Measurements from ENCODE around the gene KIF3C.
A peak's percentile ranks its signal among the peaks of the same experiment; 100 is the strongest.
"Not testable (repeated sequence)": the region's sequence is repeated elsewhere in the genome, so short reads cannot be mapped to it uniquely, and the experiment has no call there.

KIF3C gene

DNA sequence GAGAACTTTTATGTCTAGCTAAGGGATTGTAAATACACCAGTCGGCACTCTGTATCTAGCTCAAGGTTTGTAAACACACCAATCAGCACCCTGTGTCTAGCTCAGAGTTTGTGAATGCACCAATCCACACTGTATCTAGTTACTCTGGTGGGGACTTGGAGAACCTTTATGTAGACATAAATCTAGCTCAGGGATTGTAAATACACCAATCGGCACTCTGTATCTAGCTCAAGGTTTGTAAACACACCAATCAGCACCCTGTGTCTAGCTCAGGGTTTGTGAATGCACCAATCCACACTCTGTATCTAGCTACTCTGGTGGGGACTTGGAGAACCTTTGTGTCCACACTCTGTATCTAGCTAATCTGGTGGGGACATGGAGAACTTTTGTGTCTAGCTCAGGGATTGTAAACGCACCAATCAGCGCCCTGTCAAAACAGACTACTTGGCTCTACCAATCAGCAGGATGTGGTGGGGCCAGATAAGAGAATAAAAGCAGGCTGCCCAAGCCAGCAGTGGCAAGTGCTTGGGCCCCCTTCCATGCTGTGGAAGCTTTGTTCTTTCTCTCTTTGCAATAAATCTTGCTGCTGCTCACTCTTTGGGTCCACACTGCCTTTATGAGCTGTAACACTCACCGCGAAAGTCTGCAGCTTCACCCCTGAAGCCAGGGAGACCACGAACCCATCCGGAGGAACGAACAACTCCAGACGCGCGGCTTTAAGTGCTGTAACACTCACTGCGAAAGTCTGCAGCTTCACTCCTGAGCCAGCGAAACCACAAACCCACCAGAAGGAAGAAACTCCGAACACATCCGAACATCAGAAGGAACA, 66.1 kb downstream of the KIF3C start:
- not testable (repeated sequence) for DNase-seq (ENCODE audit: low spot score)

DNA sequence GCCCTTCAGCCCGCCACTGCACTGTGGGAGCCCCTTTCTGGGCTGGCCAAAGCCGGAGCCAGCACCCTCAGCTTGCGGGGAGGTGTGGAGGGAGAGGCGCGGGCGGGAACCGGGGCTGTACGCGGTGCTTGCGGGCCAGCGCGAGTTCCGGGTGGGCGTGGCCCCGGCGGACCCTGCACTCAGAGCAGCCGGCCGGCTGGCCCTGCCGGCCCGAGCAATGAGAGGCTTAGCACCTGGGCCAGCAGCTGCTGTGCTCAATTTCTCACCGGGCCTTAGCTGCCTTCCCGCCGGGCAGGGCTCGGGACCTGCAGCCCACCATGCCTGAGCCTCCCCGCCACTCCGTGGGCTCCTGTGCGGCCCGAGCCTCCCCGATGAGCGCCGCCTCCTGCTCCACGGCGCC, 66.9 kb downstream of the KIF3C start:
- not testable (repeated sequence) for DNase-seq (ENCODE audit: low spot score)

DNA sequence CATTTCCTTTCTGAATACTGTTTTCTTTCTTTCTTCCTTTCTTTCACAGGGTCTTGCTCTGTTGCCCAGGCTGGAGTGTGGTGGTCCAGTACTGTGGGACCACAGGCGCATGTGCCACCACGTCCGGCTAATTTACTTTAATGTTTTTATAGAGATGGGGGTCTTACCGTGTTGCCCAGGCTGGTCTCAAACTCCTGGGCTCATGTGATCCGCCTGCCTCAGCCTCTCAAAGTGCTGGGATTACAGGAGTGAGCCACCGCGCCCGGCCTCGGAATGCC, 68.7 kb downstream of the KIF3C start:
- not testable (repeated sequence) for DNase-seq (ENCODE audit: low spot score)

DNA sequence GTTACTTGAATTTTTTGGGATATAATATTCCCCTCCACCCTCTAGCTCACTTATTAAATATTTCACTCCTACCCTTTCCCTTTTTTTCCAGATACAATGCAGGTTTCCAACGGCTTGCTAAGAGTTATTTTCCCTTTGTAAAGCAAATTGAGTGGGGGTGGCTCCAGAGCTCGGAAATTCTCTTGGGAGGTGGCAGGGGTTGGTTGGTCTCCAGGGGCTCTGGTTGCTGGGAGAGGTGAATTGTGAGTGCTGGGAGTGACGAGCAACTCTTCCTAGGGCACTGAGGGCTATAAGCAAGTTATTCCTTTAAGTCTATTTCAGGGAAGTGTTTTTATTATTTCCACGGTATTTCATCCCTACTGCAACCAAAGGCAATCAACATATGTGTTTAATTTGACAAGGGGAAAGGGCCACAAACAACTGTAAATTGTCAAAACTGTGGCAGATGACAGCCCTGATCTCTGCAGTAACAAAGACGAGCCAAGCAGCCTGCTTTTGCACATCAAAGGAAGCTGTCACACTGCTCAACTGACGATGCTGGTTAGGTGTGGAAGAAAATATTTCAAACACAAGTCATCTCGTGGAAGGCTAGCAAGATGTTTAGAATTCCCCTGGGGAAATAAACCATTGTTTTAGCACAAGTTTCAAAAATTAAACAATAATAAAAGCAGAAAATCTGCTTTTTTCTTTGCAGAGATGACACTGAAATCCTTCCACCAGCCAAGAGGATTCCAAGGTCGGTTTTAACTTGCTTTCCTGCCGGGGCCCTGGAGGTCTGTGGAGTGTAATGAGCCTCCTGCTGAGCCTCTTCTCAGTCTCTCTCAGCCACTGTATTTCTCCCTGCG, 69.2 kb downstream of the KIF3C start:
- no peak for DNase-seq (ENCODE audit: low spot score)

DNA sequence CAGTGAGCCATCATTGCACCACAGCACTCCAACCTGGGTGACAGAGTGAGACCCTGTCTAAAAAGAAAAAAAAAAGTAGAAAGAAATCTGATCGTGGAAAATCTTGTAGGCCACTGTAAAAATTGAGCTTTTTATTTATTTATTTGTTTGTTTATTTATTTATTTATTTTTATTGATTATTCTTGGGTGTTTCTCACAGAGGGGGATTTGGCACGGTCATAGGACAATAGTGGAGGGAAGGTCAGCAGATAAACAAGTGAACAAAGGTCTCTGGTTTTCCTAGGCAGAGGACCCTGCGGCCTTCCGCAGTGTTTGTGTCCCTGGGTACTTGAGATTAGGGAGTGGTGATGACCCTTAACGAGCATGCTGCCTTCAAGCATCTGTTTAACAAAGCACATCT, 72.7 kb downstream of the KIF3C start:
- DNase-seq (ENCODE audit: low spot score): not testable (repeated sequence)

DNA sequence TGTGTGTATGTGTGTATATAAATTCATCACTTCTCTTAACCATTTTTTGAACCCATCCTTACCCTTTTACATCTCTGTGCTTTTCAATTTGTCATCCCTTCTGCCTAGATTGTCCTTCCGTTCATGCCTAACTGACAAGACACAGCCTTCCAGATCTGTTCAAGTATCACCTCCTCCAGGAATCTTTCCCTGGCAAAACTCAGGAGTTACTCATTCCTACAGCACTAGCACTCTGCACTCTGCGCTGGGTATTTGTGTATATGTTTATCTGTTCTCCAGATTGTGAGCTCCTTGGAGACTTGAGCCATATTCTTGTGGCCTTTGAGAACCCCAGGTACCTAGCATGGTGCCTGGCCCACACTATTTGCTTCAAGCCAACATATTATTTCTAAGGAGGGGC, 77.2 kb downstream of the KIF3C start:
- no peak for DNase-seq (ENCODE audit: low spot score)

DNA sequence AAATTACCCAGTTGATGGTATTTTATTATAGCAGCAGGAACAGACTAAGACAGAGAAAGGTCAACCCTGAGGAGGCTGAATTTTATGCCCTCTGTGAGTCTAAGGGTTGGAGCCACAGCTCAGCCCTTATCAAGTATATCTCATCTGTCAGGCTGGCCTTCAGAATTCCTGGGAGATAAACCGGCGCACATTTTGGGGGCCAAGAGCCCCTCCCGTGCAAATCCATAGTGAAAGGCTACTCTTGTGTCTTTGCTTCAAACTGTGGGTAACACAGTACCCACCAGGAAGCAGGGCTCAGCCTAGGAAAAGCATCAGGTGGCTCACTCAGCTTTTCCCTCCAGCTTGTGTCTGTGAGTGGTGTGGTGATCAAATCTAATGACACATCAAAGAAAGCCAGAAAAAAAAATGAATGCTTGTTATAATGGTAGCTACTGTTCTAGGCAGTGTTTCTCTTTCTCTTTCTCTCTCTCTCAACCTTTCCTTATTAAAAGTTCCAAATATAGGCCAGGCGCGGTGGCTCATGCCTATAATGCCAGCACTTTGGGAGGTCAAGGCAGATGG, 79.0 kb downstream of the KIF3C start:
- DNase-seq (ENCODE audit: low spot score): no peak

DNA sequence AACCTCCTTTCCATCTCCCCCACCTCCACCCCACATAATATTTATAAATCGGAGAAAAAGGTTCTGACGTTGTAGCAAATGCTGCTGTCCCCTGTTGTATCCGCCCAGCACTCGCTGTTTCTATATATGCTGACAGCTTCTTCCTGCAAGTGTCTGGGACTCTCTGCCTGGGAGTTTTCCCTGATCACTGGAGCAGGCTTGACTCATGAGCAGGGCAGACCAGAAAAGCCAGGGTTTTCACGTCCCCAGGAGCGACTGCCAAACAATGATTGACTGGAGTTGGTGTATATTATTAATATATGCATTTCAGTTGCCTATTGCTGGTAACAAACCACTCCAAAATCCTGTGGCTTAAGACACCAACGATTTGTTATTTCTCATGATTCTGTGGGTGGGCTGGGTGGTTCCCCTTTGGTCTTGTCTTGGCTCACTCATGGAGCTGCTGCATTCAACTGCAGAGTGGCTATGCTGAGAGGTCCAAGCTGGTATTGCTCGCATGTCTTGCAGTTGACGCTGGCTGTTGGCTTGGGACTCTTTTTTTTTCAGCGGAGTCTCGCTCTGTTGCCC, 82.8 kb downstream of the KIF3C start:
- DNase-seq (ENCODE audit: low spot score): no peak

DNA sequence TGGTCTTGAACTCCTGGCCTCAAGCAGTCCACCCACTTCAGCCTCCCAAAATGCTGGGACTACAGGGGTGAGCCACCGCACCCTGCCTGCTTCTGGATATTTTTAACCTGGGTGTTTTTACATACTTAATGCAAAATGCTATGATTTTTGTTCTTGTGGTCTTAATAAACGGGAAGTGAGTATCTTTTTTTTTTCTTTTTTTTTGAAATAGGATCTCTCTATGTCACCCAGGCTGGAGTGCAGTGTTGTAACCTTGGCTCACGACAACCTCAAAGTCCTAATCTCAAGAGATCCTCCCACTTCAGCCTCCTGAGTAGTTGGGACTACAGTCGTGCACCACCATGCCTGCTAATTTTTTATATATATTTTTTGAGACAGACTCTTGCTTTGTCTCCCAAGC, 84.8 kb downstream of the KIF3C start:
- no peak for DNase-seq (ENCODE audit: low spot score)

DNA sequence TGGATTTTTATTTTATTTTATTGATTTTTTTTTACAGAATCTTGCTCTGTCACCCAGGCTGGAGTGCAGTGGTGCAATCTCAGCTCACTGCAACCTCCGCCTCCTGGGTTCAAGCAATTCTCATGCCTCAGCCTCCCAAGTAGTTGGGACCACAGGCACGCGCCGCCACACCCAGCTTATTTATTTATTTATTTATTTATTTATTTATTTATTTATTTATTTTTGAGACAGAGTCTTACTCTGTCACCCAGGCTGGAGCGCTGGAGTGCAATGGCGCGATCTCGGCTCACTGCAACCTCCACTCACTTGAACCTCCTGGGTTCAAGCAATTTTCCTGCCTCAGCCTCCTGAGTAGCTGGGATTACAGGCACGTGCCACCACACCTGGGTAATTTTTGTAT, 86.0 kb downstream of the KIF3C start:
- DNase-seq (ENCODE audit: low spot score): not testable (repeated sequence)

DNA sequence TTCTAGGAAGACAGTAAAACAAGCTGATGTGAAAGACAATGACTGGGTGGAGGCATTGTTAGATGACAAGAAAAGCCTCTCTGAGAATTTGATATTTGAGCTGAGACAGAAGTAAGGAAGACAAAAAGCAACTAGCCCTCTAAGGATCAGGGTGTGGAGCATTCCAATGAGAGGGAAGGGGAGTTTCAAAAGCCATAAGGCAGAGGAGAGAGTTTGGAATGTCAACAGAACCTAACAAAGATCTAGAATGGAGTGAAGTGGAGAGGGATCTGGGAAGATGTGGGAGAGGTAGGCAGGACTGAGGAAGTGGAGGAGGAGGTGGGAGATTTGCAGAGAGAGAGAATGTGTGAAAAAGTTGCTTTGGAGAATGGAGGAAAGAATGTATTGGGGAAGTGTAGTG, 86.7 kb downstream of the KIF3C start:
- DNase-seq (ENCODE audit: low spot score): no peak

DNA sequence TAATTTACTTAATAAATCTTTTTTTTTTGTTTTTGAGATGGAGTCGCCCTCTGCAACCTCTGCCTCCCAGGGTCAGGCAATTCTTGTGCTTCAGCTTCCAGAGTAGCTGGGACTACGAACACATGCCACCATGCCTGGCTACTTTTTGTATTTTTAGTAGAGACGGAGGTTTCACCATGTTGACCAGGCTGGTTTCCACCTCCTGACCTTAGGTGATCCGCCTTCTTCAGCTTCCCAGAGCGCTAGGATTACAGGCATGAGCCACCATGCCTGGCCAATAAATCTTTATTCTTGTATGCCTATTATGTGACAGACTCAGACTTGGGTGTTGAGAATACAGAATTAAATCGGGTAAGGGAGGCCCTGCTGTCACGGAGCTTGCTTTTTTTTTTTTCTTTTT, 87.3 kb downstream of the KIF3C start:
- no peak for DNase-seq (ENCODE audit: low spot score)

DNA sequence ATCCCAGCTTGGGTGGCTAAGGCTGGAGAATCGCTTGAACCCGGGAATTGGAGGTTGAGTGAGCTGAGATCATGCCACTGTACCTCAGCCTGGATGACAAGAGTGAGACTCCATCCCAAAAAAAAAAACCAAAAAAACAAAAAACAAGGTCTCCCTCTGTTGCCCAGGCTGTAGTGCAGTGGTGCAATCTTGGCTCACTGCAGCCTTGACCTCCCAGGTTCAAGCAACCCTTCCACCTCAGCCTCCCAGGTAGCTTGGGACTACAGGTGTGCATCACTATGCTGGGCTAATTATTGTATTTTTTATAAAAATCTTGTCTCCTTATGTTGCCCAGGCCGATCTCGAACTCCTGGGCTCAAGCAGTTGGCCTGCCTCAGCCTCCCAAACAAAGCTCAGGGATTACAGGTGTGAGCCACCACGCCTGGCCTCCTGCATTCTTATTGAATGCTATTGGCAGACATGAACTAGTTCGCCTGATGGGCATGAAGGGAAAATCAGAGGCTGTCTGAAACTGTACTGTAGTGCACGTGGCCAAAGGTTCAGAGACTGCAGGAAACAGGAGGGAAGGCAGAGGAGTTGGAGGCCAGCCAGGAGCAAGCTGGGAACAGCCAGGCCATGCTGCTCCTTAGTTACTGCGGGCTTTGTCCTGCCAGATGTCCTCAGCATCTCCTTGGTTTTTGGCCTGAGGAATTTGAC, 88.0 kb downstream of the KIF3C start:
- no peak for DNase-seq (ENCODE audit: low spot score)

DNA sequence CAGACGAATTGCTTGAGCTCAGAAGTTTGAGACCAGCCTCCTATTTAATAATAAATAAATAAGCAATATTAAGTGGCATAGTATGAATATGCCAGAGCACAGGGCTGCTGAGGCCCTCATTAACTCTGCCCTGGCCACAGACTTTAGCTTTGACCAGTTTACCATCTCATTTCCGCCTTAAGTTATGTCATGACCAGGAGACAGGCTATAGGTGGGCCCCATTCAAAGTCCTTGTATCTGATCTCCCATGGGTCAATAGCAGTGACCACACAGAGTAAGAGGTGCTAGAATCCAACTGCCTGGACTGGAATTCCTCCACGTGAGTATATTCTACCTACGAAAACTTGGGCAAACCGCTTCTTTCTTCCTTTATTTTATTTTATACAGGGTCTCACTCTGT, 90.6 kb downstream of the KIF3C start:
- no peak for DNase-seq (ENCODE audit: low spot score)

DNA sequence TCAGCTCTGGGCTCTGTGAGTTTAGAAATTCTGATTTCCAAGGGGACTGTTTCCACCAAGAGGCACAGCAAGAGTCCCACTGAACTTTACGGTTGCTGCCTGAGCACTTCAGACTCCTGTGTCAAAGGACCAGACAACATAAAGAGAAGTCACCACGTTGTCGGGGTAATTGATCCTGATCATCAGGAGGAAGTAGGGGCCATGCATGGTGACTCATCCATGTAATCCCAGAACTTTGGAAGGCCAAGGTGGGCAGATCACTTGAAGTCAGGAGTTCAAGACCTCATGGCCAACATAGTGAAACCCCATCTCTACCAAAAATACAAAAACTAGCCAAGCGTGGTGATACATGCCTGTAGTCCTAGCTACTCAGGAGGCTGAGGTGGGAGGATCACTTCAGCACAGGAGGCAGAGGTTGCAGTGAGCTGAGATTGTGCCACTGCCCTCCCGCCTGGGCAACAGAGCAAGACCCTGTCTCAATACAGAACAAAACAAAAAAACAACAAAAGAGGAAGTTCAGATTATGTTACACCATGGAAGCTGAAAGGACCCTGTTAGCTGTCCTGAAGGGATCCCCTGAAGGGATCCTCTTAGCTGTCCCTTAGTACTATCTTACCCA, 94.6 kb downstream of the KIF3C start:
- DNase-seq (ENCODE audit: low spot score): no peak

DNA sequence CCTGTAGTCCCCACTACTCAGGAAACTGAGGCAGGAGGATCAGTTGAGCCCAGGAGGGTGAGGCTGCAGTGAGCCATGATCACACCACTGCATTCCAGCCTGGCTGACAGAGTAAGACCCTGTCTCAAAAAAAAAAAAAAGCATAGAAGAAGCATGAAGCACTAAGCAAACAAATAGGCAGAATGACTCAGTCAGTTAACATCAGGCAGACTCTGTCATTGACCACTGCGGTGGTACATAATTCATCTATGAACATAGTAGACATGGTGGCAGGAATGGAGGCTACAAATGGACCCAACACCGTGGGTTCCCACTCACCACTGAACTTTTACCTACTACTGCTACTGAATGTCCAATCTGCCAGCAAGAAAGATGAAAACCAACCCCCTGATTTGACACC, 96.4 kb downstream of the KIF3C start:
- DNase-seq (ENCODE audit: low spot score): no peak

DNA sequence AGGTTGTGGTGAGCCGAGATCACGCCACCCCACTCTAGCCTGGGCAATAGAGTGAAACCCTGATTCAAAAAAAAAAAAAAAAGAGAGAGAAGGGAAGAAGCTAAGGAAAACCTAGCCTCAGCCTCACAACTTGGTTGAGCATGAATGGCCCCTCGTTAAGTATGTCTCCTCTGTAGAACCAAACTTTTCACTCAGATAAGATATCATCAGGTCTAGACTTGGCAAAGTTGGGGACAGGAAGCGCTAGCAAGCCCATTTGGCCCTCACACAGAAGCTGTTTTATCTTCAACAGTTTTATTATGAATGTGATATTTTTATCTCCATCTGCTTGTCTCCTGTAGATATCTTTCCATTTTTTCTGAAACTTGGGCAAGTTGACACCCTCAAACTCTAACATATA, 100.5 kb downstream of the KIF3C start:
- no peak for DNase-seq (ENCODE audit: low spot score)

DNA sequence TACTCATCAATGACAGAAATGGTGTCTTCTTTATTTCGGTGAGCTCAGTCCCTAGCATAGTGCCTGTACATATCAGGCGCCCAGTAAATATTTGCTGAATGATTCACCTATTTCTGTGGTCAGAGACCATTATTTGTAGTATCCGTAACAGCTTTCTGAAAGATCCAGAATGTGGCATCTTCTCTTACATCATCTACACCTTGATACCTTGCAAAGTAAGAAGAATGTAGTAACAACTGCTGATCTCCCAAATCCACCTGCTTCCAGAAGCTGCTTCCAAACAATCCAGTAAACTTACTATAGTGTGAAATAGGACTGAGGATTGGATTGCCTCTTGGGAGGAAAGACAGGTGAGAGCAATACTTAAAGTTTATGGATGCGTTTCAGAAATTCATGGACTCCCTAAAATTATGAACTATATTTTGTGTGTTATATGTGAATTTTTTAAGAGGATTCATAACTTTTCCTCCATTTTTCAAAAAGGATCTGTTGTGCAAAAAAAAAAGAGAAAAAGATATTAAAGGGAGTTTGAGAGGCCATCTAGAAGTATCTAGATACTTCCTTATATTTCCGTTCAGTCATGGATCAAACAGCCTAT, 103.1 kb downstream of the KIF3C start:
- no peak for DNase-seq (ENCODE audit: low spot score)

DNA sequence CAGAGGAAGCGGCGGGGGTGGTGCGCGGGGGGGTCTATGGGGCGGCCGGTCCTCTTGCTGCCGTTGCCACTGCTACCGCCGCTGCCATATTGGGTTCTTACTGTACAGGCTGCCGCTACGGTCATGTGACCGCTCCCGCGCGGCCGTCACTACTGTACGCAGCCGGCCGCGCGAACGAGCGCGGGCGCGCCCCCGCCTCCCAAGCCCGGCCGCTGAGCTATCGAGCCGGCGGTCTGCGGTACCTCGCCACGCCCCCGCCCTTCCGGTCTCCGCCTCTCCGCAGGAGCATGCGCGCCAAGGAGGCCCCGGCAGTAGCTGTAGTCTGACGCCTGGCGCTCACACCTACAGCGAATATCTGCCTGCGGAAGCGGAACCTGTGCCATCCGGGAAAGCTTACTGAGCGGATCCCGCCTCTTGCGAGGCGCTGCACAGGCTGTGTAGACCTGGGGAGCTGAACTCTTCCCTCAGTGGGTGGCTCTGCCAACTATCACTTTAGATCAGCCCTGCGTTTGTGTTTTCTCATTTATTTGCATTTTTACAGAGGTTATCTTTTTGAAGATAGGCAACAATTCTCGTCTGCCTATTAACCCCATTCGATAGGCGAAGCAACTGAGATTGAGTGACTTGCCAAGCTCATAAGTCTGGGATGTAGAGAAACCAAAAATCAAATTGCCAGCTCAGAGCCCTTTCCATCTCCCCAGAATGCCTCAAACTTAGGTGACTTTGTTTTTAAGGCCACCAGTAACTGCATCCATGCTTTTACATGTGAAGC, 103.8 kb downstream of the KIF3C start, which contains the start of gene ASXL2:
ASXL2 (minus strand) TSS at position 127 of the 772 bp plus-strand sequence. CDS start 265 bp downstream, outside the sequence.
- peak; percentile 96 for DNase-seq (ENCODE audit: low spot score)

Data from kidney capillary endothelial cell (primary cell).